ENCODE results near the gene CKS2.
"Not testable (repeated sequence)": the region's sequence is repeated elsewhere in the genome, so short reads cannot be mapped to it uniquely, and the experiment has no call there.

Gene CKS2

DNA sequence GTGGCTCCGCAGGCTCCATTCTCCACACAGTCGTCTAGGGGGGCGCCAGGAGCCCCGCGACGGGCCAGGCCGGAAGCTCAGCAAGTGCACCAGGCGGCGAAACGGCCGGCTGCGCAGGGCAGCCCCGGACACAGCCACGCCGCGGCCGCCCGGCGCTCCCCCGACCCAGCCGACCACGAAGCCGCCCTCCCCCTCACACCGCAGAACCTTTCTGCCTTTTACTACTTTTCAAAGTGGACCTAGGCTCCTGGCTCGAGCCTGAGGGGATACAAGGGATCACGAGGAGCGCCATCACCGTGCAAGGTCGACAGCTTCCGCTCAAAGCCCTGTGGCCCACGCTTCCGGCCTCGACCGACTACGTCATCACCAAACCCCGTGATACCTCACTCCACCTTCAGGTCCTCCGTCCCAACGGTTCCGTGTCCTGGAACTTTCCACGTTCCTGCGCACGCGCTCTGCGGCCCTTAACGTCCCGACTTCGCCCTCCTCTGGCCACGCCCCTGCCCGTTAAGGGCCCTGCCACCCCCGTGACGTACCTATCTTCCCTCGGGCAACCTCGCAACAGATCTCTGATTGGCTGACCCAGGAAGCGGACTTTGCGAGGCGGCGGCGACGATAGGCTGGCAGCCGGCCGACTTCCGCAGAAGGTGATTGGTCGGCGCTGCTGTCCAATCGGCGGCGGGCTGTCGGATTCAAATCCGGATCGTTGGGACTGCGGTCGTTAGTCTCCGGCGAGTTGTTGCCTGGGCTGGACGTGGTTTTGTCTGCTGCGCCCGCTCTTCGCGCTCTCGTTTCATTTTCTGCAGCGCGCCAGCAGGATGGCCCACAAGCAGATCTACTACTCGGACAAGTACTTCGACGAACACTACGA, at the start of gene CKS2:
TSS of gene CKS2 (plus strand) at position 721 of the 871 bp plus-strand sequence. CDS start at position 819, 98 bp downstream.
- DNase-seq, result peak; percentile 100

DNA sequence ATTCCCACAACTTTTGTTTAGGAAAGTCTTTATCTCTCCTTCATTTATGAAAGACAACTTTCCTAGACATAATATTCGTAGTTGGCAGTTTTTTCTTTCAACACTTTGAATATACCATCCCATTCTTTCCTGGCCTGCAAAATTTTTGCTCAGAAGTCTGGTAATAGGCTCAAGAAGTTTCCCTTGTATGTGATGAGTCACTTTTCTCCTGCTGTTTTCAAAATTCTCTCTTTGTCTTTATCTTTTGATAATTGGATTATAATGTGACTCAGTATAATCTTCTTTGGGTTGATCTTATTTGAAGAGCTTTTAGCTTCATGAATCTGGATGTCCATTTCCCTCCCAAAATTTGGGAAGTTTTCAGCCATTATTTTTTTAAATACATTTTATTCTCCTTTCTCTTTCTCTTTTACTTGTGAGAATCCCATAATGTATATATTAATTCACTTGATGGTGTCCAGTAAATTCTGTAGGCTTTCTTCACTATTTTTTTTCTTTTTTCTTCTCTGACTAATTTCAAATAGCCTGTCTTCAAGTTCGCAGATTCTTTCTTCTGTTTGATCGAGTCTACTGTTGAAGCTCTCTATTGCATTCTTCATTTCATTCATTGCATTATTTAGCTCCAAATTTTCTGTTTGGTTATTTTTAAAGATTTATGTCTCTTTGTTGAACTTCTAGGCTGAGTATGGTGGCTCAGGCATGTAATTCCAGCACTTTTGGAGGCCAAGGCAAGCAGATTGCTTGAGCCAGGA, 37.3 kb upstream of the CKS2 start:
- DNase-seq, result no peak

DNA sequence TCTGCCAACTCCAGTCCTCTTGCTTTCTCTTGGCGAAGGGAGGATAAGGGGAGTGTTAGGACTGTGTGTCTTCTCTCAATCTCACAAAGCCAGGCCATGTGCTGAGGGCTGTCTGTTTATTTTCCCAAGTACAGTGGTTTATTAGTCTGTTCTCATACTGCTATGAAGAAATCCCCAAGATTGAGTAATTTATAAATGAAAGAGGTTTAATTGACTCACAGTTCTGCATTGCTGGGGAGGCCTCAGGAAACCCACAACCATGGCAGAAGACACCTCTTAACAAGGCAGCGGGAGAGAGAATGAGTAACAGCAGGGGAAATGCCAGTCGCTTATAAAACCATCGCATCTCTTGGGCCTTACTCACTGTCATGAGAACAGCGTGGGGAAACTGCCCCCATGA, 36.2 kb upstream of the CKS2 start:
- no peak for DNase-seq

DNA sequence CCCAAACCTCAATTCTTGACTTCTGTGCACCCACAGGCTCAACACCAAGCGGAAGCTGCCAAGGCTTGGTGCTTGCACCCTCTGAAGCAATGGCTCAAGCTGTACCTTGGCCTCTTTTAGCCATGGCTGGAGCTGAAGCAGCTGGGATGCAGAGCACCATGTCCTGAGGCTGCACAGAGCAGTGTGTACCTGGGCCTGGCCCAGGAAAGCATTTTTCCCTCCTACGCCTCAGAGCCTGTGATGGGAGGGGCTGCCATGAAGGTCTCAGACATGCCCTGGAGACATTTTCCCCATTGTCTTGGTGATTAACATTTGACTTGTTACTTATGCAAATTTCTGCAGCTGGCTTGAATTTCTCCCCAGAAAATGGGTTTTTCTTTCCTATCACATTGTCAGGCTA, 35.0 kb upstream of the CKS2 start:
- not testable (repeated sequence) for DNase-seq

DNA sequence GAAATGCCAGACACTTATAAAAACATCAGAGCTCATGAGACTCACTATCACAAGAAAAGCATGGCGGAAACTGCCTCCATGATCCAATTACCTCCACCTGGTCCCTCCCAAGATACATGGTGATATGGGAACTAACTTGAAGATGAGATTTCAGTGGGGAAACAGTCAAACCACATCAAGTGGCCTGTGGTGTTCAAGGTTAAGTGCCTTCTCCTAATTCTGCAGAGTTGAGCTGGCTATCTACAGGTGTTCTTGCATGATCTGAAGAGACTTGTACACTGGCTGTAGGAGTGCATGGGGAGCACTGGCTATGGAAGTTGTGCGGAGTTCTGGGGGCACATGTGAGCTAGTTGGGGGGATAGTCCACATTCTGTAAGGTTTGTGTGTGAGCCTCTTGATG, 34.0 kb upstream of the CKS2 start:
- DNase-seq, result no peak

DNA sequence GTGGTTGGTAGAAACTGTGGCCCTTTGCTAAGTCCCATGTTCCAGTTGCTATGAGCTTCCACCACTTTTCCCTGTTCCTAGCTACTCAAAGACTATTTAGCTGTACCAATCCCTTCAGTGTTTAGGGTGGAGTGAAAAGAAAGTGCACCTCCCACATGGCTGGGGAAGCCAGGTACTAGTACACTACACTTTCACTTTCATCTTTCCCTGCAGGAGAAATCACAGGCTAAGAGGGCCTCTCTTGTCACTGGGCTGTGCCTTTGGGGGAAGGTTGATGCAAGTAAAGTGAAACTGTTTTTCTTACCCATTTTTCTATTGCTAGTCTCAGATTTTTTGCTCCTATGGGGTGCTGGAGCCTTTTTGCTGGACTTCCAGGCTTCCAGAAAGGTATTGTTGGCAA, 33.5 kb upstream of the CKS2 start:
- DNase-seq, result no peak

DNA sequence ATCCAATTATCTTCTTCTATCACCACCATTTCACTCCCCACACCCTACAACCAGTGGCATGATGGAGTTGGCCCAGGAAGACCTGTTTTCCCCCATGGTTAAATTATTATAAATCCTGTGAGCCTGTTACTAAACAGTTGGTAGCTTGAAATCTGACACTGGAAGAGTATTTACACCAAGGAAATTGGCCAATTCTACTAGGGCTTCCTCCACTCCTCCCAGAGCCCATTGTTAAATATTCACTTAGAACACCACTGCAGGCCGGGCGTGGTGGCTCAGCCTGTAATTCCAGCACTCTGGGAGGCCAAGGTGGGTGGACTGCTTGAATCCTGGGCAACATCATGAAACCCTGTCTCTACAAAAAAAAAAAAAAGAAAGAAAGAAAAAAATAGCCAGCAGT, 32.4 kb upstream of the CKS2 start:
- DNase-seq, result no peak

DNA sequence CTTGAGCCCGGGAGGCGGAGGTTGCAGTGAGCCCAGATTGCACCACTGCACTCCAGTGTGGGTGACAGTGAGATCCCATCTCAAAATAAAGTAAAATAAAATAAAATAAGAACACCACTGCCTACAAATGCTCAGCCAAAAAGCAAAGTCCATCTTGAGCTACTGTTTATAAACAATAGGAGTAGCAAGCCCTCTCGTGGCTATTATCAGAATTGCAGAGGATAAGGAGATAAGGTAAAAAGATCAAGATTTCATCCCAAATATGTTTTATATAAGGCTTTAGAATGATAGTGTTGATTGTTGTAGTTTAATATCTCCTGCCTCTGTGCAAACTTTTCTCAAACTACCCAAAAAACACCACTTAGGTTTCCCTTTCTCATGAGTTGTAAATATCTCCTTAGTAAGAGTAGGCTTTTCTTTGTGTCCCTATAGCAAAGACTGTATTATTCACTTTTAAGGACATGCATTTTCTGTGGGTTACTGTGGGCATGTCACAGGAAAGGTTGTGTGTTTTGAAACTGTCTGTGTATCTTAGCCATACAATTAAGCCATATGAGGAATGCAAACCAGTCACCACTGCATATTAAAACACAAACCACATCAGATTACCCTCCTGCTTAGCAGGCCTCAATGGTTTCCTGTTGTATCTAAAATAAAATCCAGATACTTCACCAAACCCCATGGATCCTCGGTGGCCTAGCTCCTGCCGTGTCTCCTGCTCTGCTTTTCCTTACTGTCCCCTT, 31.8 kb upstream of the CKS2 start:
- DNase-seq, result no peak

DNA sequence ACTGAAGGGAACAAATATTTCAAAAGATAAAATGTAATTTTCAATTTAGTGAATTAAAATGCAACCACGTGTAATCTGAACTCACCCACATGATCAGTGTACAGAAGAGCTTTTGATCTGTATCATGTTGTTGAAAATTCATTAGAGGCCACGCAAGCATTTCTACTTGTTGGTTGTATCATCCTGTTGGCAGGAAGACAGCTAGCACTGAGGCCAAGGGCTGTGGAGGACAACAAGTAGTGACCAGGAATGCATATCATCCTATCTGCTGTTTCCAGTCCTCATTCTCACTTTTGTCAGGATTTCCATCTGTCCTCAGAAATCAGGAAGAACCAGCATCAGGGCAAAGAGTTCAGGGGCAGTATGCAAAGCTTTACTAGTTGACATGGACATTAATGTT, 29.9 kb upstream of the CKS2 start:
- DNase-seq, result no peak

DNA sequence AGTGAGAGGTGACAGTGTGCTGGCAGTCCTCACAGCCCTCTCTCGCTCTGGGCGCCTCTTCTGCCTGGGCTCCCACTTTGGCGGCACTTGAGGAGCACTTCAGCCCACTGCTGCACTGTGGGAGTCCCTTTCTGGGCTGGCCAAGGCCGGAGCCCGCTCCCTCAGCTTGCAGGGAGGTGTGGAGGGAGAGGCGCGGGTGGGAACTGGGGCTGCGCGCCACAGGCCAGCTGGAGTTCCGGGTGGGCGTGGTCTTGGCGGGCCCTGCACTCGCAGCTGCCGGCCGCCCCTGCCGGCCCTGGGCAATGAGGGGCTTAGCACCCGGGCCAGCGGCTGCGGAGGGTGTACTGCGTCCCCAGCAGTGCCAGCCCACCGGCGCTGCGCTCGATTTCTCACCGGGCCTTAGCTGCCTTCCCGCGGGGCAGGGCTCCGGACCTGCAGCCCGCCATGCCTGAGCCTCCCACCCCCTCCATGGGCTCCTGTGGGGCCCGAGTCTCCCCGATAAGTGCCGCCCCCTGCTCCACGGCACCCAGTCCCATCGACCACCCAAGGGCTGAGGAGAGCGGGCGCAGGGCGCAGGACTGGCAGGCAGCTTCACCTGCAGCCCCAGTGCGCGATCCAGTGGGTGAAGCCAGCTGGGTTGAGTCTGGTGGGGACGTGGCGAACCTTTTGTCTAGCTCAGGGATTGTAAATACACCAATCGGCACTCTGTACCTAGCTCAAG, 28.6 kb upstream of the CKS2 start:
- peak; percentile 38 for DNase-seq

DNA sequence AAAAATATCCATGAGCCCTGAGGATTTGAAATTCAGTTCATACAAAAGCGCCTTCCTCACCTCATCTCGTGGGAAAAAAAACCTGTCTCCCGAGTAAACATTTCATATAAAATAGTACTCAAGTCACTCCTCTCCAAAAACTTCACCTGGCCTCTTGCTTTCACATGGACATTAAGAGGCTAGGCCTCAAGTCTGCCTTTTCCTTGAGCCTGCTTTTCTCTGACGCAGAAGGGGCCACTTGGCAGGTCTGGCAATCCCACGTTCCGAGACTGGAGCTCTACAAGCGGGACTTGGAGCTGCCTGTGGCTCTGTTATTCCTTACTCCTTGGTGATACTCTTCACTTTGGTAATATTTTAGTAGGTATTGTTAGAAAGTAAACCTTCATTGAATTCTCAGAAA, 26.9 kb upstream of the CKS2 start:
- no peak for DNase-seq

DNA sequence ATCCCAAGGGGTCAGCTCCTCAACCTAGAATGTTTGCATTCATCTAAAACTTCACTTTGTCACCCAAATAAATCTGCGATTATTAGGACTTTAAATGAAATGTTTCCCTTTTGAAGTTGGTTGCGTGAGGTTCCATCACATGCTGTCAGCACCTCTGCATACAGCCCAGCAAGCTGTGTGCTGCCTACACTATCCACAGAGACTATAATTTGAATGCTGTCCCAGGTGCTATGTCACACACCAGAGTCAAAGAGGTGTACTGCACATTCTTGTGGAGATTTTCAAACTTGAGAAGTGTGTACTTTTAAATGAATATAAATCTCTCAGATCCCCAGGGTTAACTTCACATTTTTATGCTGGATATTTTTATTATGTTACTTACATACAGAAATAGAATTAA, 19.3 kb upstream of the CKS2 start:
- DNase-seq, result no peak

DNA sequence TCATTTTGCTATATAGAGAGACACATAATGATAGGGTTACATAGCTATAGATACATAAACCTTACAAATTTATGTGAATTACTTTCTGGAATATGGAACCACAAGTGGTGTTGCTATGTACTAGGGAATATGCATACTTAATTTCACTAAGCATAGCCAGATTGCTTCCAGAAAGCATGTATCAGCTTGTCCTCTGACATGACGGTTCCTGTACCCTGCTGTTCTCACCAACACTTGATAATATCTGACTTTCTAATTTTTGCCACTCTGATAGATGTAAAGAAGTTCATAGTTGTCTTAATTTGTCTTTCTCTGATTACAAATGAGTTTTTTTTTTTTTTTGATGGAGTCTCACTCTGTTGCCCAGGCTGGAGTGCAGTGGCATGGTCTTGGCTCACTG, 18.0 kb upstream of the CKS2 start:
- no peak for DNase-seq

DNA sequence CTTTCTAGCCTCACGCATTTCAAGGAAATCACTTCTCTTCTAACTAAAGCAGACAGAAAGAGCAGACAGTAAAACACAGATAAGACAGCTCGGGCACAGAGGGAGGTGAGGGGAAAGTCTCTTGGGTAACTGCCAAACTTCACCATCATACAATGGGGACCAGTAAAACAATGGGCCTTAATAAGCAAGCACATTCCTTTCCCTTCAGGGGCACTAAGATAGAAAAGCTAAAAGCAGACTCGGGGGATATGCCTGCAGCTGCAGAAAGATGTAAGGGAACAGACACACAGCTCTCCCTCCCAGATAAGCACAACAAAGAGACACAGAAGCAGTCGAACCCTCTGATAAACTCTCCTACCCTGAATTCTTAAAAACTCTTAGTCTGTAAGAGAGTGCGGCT, 15.6 kb upstream of the CKS2 start:
- no peak for DNase-seq

DNA sequence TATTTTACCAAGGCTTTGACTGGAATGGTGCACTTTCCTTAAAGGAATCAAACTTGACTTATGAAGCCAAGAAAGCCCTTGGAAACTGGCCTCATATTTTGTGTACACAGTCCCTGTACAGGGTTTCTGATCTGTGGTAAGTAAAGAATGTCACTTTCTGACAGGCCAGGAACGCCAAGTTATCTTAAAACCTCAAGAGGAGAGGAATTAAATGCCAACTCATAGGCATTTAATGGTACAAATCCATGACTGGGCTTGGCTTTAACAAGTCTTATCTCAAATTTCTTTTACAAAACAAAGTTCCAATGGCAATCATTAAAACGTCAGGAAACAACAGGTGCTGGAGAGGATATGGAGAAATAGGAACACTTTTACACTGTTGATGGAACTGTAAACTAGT, 9.0 kb upstream of the CKS2 start:
- not testable (repeated sequence) for DNase-seq

DNA sequence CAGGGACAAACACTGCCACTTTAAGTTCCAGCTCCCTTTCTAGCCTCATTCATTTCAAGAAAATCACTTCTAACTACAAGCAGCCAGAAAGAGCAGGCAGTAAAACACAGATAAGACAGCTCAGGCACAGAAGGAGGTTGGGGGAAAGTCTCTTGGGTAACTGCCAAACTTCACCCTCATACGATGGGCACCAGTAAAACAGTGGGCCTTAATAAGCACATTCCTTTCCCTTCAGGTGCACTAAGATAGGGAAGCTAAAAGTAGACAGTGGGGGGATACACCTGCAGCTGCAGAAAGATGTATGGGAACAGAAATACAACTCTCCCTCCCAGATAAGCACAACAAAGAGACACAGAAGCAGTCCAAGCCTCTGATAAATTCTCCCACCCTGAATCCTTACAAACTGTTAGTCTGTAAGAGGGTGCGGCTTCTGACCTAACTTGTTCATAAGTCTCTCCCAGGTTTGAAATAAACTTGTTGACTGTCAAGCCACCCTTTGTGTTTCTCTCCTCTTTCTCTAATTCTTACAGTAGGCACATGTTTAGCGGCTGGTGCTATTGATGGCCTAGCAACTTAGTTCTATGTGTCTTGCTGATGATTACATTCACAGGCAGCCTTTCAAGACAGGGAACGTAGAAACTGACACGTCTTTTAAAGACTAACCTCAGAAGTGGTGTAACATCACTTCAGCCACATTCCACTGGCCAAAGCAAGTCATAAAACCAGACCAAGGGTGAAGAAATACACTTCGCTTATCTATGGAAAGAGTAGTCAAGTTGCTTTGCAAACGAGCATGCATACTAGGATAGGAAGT, 6.8 kb upstream of the CKS2 start:
- DNase-seq, result no peak

DNA sequence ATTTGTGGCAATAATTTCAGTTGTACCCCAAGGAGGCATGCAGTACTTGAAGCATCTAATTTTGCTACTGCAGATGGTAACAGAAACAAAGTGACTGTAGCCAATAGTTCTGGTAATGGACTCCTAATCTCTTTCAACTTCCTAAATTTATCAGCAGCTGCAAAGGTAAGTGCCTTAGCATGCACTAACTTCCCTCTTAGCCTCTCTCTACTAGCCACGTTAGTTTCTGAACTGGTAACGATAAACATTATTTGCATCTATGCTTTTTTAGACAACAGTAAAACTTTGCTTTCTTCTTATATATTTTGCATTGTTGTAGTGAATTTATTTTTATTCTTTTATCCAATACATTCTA, 6.2 kb upstream of the CKS2 start:
- DNase-seq, result no peak

DNA sequence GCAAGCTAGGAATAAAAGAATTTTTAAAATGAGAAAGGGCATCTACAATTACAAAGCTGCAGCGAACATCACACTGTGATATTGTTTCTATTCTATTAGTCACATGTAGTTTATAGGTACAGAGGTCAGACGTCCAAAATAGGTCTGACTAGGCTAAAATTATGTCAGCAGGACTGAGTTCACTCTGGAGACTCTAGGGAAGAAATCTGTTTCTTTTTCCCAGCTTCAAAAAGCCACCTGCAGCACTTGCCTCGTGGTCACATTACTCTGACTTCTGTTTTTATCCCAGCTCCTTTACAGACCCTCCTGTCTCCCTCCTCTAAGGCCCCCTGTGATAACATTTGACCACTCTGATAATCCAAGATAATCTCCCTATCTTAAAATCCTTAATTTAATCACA, 5.1 kb upstream of the CKS2 start:
- DNase-seq, result no peak

DNA sequence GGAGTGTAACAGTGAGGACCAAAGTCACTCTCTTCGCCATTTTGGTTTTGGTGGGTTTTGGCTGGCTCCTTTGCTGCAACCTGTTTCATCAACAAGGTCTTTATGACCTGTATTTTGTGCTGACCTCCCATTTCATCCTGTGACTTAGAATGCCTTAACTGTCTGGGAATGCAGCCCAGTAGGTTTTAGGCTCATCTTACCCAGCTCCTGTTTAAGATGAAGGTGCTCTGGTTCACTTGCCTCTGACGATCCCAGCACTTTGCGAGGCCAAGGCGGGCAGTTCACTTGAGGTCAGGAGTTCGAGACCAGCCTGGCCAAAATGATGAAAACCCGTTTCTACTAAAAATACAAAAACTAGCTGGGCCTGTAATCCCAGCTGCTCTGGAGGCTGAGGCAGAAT, 1.8 kb upstream of the CKS2 start:
- no peak for DNase-seq

DNA sequence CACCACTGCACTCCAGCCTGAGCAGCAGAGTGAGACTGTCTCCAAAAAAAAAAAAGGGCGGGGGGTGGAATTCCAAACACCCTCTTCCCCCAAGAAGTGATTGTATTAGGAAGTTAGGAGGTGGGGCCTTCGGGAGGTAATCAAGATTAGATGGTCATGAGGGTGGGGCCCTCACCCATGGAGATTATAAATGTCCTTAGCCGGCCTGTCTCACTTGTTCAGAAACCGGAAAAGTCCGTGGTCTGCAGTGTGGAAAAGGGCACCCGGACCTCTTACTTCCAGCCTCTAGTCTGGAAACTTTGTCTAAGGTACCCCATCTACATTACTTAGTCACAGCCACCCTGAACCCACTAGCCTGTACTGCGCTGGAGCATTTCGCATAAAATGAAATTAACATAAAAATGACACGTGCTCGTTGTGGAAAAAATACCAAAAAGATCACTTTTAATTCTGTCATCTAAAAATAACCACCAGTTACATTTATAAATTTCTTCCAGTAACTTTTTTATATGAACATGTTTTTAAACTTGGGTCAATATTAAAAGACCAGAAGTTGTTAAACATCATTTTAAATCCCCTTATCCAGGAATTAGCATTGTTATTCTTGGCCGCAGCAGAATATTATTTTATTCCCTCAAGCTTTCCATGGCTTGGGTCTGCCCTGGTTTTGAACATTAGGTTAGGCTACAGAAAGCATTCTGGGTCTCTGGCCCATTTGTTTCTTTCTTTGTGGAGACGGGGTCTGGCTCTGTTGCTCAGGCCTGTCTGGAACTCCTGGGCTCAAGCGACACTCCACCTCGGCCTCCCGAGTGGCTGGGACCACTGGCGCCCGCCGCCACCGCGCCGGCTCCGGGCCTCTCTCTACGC, 1.2 kb upstream of the CKS2 start:
- DNase-seq, result no peak
